ENCODE results near the gene RNF111. TPM values are rescaled to one million over a fixed set of nuclear protein-coding genes. Genes with fewer than 3 reads are reported as not detected.
A peak's percentile ranks its signal among the peaks of the same experiment; 100 is the strongest.

Gene RNF111
- total and polyA plus RNA-seq, 3 donors from 2014 or later, result 23.1 to 32.8 (median 26.8) TPM

GRCh38 chr15:58957101-58957973 is 30.1 kb upstream of the RNF111 start:
- TF ChIP-seq POLR2A (IDR thresholded peaks at IDR 0.05), result no peak
- TF ChIP-seq CTCF (IDR thresholded peaks at IDR 0.05), result peak; percentile 32 to 63 (median 44)
- DNase-seq, result peak; percentile 64
- Histone ChIP-seq H3K27ac (no peak overlapping the region), H3K36me3 (ENCODE audit: low read depth, missing control alignments) (no peaks in the 10 kb centered on the region), H3K9me3 (no peaks in the 10 kb centered on the region), H3K4me3 (no peak overlapping the region), H3K4me1 (no peaks in the 10 kb centered on the region), H3K27me3 (no peaks in the 10 kb centered on the region)
- WGBS, 2 donors, result 49 to 55% methylated on average over 8 of the region's 8 CpGs
- intact Hi-C loops (cut with DNase I; ENCODE audit: low total_unique reads), result no loop called here

GRCh38 chr15:58958811-58959210 is 28.7 kb upstream of the RNF111 start:
- 62 to 66% methylated on average over 4 of the region's 4 CpGs for WGBS, 2 donors
- H3K27ac ChIP-seq, result no peak overlapping the region

GRCh38 chr15:58962136-58962535 is 25.3 kb upstream of the RNF111 start:
- WGBS, 2 donors, result 75 to 84% methylated on average over 1 of the region's 1 CpG
- H3K4me1 ChIP-seq, result no peaks in the 10 kb centered on the region
- no peaks in the 10 kb centered on the region for H3K36me3 ChIP-seq (ENCODE audit: low read depth, missing control alignments)
- H3K9me3 ChIP-seq, result no peaks in the 10 kb centered on the region
- no peak for TF ChIP-seq CTCF (IDR thresholded peaks at IDR 0.05)
- TF ChIP-seq POLR2A (IDR thresholded peaks at IDR 0.05), result no peak
- intact Hi-C loops (cut with DNase I; ENCODE audit: low total_unique reads), result no loop called here
- no peaks in the 10 kb centered on the region for H3K27me3 ChIP-seq
- no peak for DNase-seq
- H3K4me3 ChIP-seq, result no peak overlapping the region
- H3K27ac ChIP-seq, result no peak overlapping the region

More at GRCh38 chr15:58958811-58959210, 28.7 kb upstream of the RNF111 start:
- DNase-seq, result peak; percentile 55
- H3K4me3 ChIP-seq, result no peak overlapping the region
- TF ChIP-seq POLR2A (IDR thresholded peaks at IDR 0.05) (no peak), CTCF (IDR thresholded peaks at IDR 0.05) (no peak)
- H3K36me3 ChIP-seq (ENCODE audit: low read depth, missing control alignments), result no peaks in the 10 kb centered on the region
- intact Hi-C loops (cut with DNase I; ENCODE audit: low total_unique reads), result no loop called here
- no peaks in the 10 kb centered on the region for H3K9me3 ChIP-seq
- no peaks in the 10 kb centered on the region for H3K4me1 ChIP-seq
- no peaks in the 10 kb centered on the region for H3K27me3 ChIP-seq

GRCh38 chr15:58962662-58963565 is 24.5 kb upstream of the RNF111 start:
- intact Hi-C loops (cut with DNase I; ENCODE audit: low total_unique reads), result no loop called here
- TF ChIP-seq POLR2A (IDR thresholded peaks at IDR 0.05) (no peak), CTCF (IDR thresholded peaks at IDR 0.05) (no peak)
- DNase-seq, result no peak
- no peaks in the 10 kb centered on the region for H3K27me3 ChIP-seq
- no peaks in the 10 kb centered on the region for H3K4me1 ChIP-seq
- H3K4me3 ChIP-seq, result no peak overlapping the region
- no peak overlapping the region for H3K27ac ChIP-seq
- WGBS, 2 donors, result 89 to 95% methylated on average over 8 of the region's 8 CpGs
- H3K9me3 ChIP-seq, result no peaks in the 10 kb centered on the region
- no peaks in the 10 kb centered on the region for H3K36me3 ChIP-seq (ENCODE audit: low read depth, missing control alignments)
